OCI-LY1 (cell line): ENCODE results near the gene ESYT2.

Source experiments
- EZH2 ChIP-seq: fragments of 200-600 bp; sonication (generic), shearing (Covaris generic); IDR thresholded peaks from 2 replicates; pipeline ENCODE4 v1.8.0; 2017; ENCODE audit warnings: borderline replicate concordance, mixed run types, mild to moderate bottlenecking, antibody characterized with exemption, low read length, moderate library complexity, mixed read lengths
- TF ChIP-seq, protein P1 (sequence below): fragments of 200-600 bp; sonication (generic), shearing (Covaris generic); IDR thresholded peaks from 2 replicates; pipeline ENCODE4 v1.5.1; 2017; ENCODE audit warnings: mild to moderate bottlenecking, antibody characterized with exemption, low read length, moderate library complexity, mixed read lengths

DNA sequence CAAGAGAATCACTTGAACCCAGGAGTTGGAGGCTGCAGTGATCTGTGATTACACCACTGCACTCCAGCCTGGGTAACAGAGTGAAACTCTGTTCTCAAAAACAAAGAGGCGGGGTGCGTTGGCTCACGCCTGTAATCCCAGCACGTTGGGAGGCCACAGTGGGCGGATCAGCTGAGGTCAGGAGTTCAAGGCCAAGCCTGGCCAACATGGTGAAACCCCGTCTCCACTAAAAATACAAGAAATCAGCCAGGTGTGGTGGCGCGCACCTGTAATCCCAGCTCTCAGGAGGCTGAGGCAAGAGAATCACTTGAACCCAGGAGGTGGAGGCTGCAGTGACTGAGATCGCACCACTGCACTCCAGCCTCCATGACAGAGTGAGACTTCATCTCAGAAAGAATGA lies 82.4 kb downstream of the ESYT2 start:
- TF ChIP-seq, protein P1, sequence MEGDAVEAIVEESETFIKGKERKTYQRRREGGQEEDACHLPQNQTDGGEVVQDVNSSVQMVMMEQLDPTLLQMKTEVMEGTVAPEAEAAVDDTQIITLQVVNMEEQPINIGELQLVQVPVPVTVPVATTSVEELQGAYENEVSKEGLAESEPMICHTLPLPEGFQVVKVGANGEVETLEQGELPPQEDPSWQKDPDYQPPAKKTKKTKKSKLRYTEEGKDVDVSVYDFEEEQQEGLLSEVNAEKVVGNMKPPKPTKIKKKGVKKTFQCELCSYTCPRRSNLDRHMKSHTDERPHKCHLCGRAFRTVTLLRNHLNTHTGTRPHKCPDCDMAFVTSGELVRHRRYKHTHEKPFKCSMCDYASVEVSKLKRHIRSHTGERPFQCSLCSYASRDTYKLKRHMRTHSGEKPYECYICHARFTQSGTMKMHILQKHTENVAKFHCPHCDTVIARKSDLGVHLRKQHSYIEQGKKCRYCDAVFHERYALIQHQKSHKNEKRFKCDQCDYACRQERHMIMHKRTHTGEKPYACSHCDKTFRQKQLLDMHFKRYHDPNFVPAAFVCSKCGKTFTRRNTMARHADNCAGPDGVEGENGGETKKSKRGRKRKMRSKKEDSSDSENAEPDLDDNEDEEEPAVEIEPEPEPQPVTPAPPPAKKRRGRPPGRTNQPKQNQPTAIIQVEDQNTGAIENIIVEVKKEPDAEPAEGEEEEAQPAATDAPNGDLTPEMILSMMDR = no peak
- no peak for TF ChIP-seq EZH2
